Testis (tissue), 3 donors: Measurements from ENCODE around the gene RMND1. TPM values are rescaled to one million over a fixed set of nuclear protein-coding genes. Genes with fewer than 3 reads are reported as not detected.

Experiments
- DNase-seq: peaks from one replicate; pipeline ENCODE4 v3.0.0-alpha.2; 2019
- H3K27ac ChIP-seq, 2 donors: fragments of 200-600 bp; sonication (generic); one replicate each; pipeline ENCODE4 v1.5.1; 2019
- H3K27me3 ChIP-seq: fragments of 200-600 bp; sonication (generic); one replicate; pipeline ENCODE4 v1.5.1; 2019
- H3K36me3 ChIP-seq: fragments of 200-600 bp; sonication (generic); one replicate; pipeline ENCODE4 v1.5.1; 2017; ENCODE audit warnings: low read depth; ENCODE audit errors: missing control alignments
- H3K4me1 ChIP-seq: fragments of 200-600 bp; sonication (generic); one replicate; pipeline ENCODE4 v1.5.1; 2019
- H3K4me3 ChIP-seq, 2 donors: fragments of 200-600 bp; sonication (generic); one replicate each; pipeline ENCODE4 v1.5.1; 2017 to 2019
- H3K9me3 ChIP-seq: fragments of 200-600 bp; sonication (generic); one replicate; pipeline ENCODE4 v1.5.1; 2017
- POLR2A ChIP-seq: fragments of 450-650 bp; IDR thresholded peaks from one replicate; pipeline ENCODE4 v1.6.1; 2017; ENCODE audit warnings: antibody characterized with exemption, mild to moderate bottlenecking, moderate library complexity
- WGBS, 2 donors: methylation state at CpG; one replicate each; pipeline ENCODE4 v1.1.5; 2018; 5-methylcytosine and 5-hydroxymethylcytosine counted together
- intact Hi-C: fragments of 100-400 bp; cut with DNase I; formaldehyde crosslinking; loops from one replicate; pipeline ENCODE4 v1.15.1; 2023; ENCODE audit warnings: low total_unique reads
- polyA plus RNA-seq: library from polyadenylated mRNA; stranded (reverse); fragments of 350-450 nt; fragmentation: Illumina TruSeq; extraction: RNeasy Lipid Tissue Mini Kit (QIAGEN cat#74804); gene quantifications from one replicate; pipeline ENCODE4 v1.2.3, GENCODE V29; 2014; ENCODE audit warnings: low read depth, low replicate concordance; ENCODE audit not compliant: insufficient read depth
- total RNA-seq, 2 donors: library from RNA; depleted of rRNA; stranded (reverse); fragments of >200 nt; gene quantifications; one replicate each; pipeline ENCODE4 v1.2.3, GENCODE V29; 2016
- TF ChIP-seq, protein P1 (sequence below), 3 experiments: fragments of 450-650 bp in 2 of 3; fragments of 200-600 bp in 1 of 3; sonication (generic) in 1 of 3; IDR thresholded peaks; one replicate each; pipeline ENCODE4 v1.5.1; 2016 to 2019; ENCODE audit warnings: antibody characterized with exemption in 3 of 3, mild to moderate bottlenecking in 2 of 3, moderate library complexity in 1 of 3

Gene RMND1
- total and polyA plus RNA-seq, 3 donors from 2014 or later: 16.9 to 25.0 (median 23.8) TPM

DNA sequence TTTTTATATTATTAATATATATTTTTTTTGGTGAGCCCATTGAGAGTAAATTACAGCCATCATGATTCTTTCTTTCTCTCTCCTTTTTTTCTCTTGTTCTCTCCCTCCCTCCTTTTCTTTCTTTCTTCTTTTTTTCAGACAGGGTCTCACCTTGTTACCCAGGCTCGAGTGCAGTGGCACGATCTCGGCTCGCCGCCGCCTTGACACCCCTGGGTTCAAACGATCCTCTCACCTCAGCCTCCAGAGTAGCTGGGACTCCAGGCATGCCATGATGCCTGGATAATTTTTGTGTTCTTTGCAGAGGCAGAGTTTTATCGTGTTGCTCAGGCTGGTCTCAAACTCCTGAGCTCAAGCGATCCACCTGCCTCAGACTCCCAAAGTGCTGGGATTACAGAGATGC lies 43.5 kb upstream of the RMND1 start:
- H3K27ac ChIP-seq: no peak overlapping the region
- no peaks in the 10 kb centered on the region for H3K27me3 ChIP-seq
- no peak for TF ChIP-seq POLR2A
- TF ChIP-seq, protein P1, sequence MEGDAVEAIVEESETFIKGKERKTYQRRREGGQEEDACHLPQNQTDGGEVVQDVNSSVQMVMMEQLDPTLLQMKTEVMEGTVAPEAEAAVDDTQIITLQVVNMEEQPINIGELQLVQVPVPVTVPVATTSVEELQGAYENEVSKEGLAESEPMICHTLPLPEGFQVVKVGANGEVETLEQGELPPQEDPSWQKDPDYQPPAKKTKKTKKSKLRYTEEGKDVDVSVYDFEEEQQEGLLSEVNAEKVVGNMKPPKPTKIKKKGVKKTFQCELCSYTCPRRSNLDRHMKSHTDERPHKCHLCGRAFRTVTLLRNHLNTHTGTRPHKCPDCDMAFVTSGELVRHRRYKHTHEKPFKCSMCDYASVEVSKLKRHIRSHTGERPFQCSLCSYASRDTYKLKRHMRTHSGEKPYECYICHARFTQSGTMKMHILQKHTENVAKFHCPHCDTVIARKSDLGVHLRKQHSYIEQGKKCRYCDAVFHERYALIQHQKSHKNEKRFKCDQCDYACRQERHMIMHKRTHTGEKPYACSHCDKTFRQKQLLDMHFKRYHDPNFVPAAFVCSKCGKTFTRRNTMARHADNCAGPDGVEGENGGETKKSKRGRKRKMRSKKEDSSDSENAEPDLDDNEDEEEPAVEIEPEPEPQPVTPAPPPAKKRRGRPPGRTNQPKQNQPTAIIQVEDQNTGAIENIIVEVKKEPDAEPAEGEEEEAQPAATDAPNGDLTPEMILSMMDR (IDR thresholded peaks at IDR 0.05): no peak
- H3K4me3 ChIP-seq: no peak overlapping the region
- no peaks in the 10 kb centered on the region for H3K36me3 ChIP-seq
- intact Hi-C loops: no loop called here
- WGBS, 2 donors: 71% methylated on average over 9 of the region's 9 CpGs
- peaks cover 7% of the 10 kb centered on the region for H3K4me1 ChIP-seq
- H3K9me3 ChIP-seq: no peaks in the 10 kb centered on the region
- no peak for DNase-seq

DNA sequence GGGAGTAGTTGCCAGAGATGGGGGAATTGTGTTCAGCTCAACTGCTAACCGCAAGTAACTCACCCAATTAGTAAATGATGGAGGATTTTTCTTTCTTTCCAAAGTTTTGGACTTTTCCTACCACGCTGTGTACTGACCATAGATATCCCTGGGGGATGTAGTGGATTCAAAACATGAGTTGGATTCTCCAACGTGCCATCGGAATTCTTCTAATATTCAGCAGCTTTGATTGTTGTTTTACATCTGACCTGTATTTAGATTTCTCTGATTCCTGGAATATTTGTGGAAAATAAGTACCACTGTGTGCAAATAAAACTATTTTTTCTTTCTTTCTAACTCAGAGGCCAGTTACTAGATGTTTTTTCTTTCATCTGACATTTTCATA lies 43.0 kb upstream of the RMND1 start:
- 3 to 12% methylated on average over 4 of the region's 4 CpGs for WGBS, 2 donors
- Histone ChIP-seq H3K27ac (no peak overlapping the region), H3K27me3 (no peaks in the 10 kb centered on the region), H3K36me3 (no peaks in the 10 kb centered on the region), H3K4me3 (peak overlapping the region; percentile 53 to 79), H3K9me3 (no peaks in the 10 kb centered on the region), H3K4me1 (peaks cover 7% of the 10 kb centered on the region)
- DNase-seq: no peak
- TF ChIP-seq POLR2A: no peak
- TF ChIP-seq, protein P1 (IDR thresholded peaks at IDR 0.05): no peak
- intact Hi-C loops: no loop called here

DNA sequence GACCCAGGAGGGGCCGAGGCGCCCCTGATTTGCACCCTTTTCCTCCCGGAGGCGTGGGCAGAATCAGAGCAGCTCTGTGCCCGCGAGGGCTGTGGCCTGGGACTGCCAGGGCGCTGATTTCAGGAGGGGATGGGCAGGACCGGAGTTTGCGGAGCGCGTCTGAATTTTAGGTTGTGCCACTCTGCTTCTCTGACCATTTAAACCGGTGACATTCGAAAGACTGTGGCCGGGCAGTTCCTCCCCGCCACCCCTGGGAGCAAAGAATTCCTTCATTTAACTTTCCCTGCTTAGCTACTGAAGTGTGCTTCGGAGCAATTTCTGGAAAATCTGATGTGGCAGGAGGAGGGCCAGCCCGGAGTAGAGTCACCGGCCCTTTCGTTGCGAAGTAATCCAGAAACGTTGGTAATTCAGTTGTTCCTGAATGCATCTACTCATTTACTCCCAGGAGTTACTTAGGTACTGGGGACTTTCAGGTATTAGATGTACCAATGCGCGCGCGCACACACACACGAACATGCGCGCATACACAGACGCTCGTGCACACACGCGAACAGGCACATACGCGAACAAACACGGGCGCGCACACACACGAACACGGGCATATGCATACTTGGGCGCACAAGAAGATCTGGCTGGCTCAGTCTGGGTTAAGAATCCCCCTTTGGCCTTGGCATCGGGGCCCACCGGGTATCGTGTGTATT lies 42.5 kb upstream of the RMND1 start:
- no peaks in the 10 kb centered on the region for H3K36me3 ChIP-seq
- H3K9me3 ChIP-seq: no peaks in the 10 kb centered on the region
- H3K4me1 ChIP-seq: peaks cover 7% of the 10 kb centered on the region
- DNase-seq: peak; percentile 69
- H3K27me3 ChIP-seq: no peaks in the 10 kb centered on the region
- 1% methylated on average over 13 to 43 of the region's 43 CpGs for WGBS, 2 donors
- peak overlapping the region in 1 of 2 donors; percentile 32 for H3K27ac ChIP-seq
- H3K4me3 ChIP-seq: peak overlapping the region; percentile 53 to 79
- intact Hi-C loops: no loop called here
- TF ChIP-seq, protein P1 (IDR thresholded peaks at IDR 0.05): no peak
- no peak for TF ChIP-seq POLR2A

DNA sequence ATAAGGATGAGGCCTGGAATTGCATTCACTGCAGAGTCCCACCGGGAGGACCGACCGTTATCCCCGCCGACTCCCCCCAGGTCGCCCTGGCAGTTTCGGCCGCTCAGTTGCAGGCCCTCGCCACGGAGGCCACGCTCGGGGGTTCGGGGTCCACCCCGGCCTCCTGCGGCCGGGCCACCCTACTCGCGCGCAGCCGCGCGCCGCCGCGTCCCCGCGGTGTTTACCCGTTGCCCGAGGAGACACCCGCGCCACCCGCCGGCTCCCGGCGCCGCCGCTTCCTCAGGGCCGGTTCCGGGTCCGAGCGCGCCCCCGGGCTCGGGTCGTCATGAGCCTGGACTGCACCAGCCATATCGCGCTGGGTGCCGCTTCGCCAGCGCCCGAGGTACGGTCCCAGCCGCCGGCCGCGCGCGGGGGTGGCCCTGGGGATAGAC lies 41.9 kb upstream of the RMND1 start, which contains the start of gene CCDC170:
TSS of gene CCDC170 (plus strand) at position 214 of the 431 bp plus-strand sequence. CDS start at position 326, 112 bp downstream.
- H3K27me3 ChIP-seq: no peaks in the 10 kb centered on the region
- 0 to 1% methylated on average over 8 to 22 of the region's 58 CpGs for WGBS, 2 donors
- no peaks in the 10 kb centered on the region for H3K9me3 ChIP-seq
- peak within 1 kb of the TSS; percentile 53 to 79 for H3K4me3 ChIP-seq
- H3K36me3 ChIP-seq: no peaks in the 10 kb centered on the region
- peaks cover 7% of the 10 kb centered on the region for H3K4me1 ChIP-seq
- DNase-seq: peak; percentile 38
- intact Hi-C loops: no loop called here
- H3K27ac ChIP-seq: peak within 1 kb of the TSS in 1 of 2 donors; percentile 32
- TF ChIP-seq POLR2A: no peak
- TF ChIP-seq, protein P1 (IDR thresholded peaks at IDR 0.05): no peak
